Spleen (tissue), 11 donors: ENCODE results near the gene ST7. TPM values are rescaled to one million over a fixed set of nuclear protein-coding genes. Genes with fewer than 3 reads are reported as not detected.

Source experiments
- DNase-seq: peaks from one replicate; pipeline ENCODE4 v3.0.0-alpha.2; 2020
- H3K27ac ChIP-seq, 8 donors: fragments of 200-600 bp; sonication (generic) in 7 of 8; 1 replicate in 4 of 8; 2 replicates in 4 of 8; pipeline versions ENCODE4 v1.5.0 to v1.8.0; 2016 to 2021; ENCODE audit warnings: inconsistent platforms in 4 of 8, mild to moderate bottlenecking in 4 of 8, moderate library complexity in 1 of 8
- H3K27me3 ChIP-seq, 7 donors: fragments of 200-600 bp; sonication (generic) in 6 of 7; replicated peaks in 1 of 7; 1 replicate in 4 of 7; 2 replicates in 3 of 7; pipeline versions ENCODE4 v1.5.0 to v1.8.0; 2016 to 2021; ENCODE audit warnings: inconsistent platforms in 3 of 7, mild to moderate bottlenecking in 1 of 7
- H3K36me3 ChIP-seq, 6 donors: fragments of 200-600 bp; sonication (generic) in 5 of 6; 1 replicate in 4 of 6; 2 replicates in 2 of 6; pipeline versions ENCODE4 v1.5.0 to v1.8.0; 2016 to 2021; ENCODE audit warnings: inconsistent platforms in 2 of 6
- H3K4me1 ChIP-seq, 6 donors: fragments of 200-600 bp; sonication (generic) in 5 of 6; 1 replicate in 3 of 6; 2 replicates in 3 of 6; pipeline versions ENCODE4 v1.5.0 to v1.8.0; 2016 to 2021; ENCODE audit warnings: inconsistent platforms in 3 of 6
- H3K4me3 ChIP-seq, 8 donors: fragments of 200-600 bp; sonication (generic) in 7 of 8; 1 replicate in 4 of 8; 2 replicates in 4 of 8; pipeline versions ENCODE4 v1.5.0 to v1.8.0; 2016 to 2021; ENCODE audit warnings: inconsistent platforms in 4 of 8, mild to moderate bottlenecking in 4 of 8, moderate library complexity in 2 of 8
- H3K9me3 ChIP-seq, 8 donors: fragments of 200-600 bp; sonication (generic) in 7 of 8; 1 replicate in 4 of 8; 2 replicates in 4 of 8; pipeline versions ENCODE4 v1.5.0 to v1.8.0; 2016 to 2021; ENCODE audit warnings: inconsistent platforms in 4 of 8
- CTCF ChIP-seq, 11 experiments: fragments of 200-600 bp in 7 of 11; fragments of 450-650 bp in 4 of 11; sonication (generic) in 4 of 11; IDR thresholded peaks in 8 of 11; conservative IDR thresholded peaks in 3 of 11; 1 replicate in 7 of 11; 2 replicates in 4 of 11; pipeline versions ENCODE4 v1.4.0 to v1.8.0; 2016 to 2021; ENCODE audit warnings: antibody characterized with exemption in 11 of 11, inconsistent platforms in 4 of 11, mild to moderate bottlenecking in 1 of 11
- POLR2A ChIP-seq, 3 donors: fragments of 450-650 bp; IDR thresholded peaks; one replicate each; pipeline ENCODE4 v1.5.1; 2017; ENCODE audit warnings: antibody characterized with exemption in 3 of 3, mild to moderate bottlenecking in 1 of 3
- POLR2AphosphoS5 ChIP-seq, 3 donors: sonication (generic); formaldehyde crosslinking; IDR thresholded peaks; one replicate each; pipeline ENCODE4 v1.5.1; 2017; ENCODE audit warnings: antibody characterized with exemption in 3 of 3
- WGBS, 5 donors: extraction: QIAGEN DNeasy Blood & Tissue Kit in 3 of 5; methylation state at CpG; one replicate each; pipeline versions ENCODE4 v1.1.5 to v1.1.7; 2013 to 2018; 5-methylcytosine and 5-hydroxymethylcytosine counted together
- intact Hi-C: fragments of 100-400 bp; cut with DNase I; formaldehyde crosslinking; loops from one replicate; pipeline ENCODE4 v1.15.0; 2023; ENCODE audit warnings: low total_unique reads
- polyA plus RNA-seq, 3 donors: library from polyadenylated mRNA; stranded (reverse); fragments of 200-250 nt; gene quantifications; one replicate each; pipeline ENCODE4 v1.2.1, GENCODE V29; 2013
- total RNA-seq, 7 donors: library from RNA; depleted of rRNA in 3 of 7; stranded (reverse); fragments of >200 nt in 3 of 7; fragmentation: NEBNext Ultra II Directional in 4 of 7; extraction: Animal tissue kit (Norgen Biotek cat#: 25700) in 4 of 7; gene quantifications; one replicate each; pipeline versions ENCODE4 v1.1.0 to v1.2.1, GENCODE V29; 2016 to 2021
- donor health status: healthy with polysubstance abuse.
- donor health status: DM: no; HTN: no; CAD: no; lungs with moderate emphysema.
- donor health status: DM: no; HTN: no; CAD: no.
- donor health status: Bipolar disorder and iron deficiency.
- donor health status: healthy.
- donor health status: DM: no; HTN: no; CAD: no.
- donor health status: DM: yes; HTN: yes; CAD: no.

ST7 gene
- total and polyA plus RNA-seq, 10 donors, result 4.7 to 36.4 (median 15.8) TPM

- no peak for DNase-seq
- Histone ChIP-seq H3K4me1 (peaks cover 0 to 18% (median 0%) of the 10 kb centered on the region in 6 donors), H3K27me3 (no peaks in the 10 kb centered on the region), H3K27ac (no peak overlapping the region), H3K9me3 (no peaks in the 10 kb centered on the region), H3K36me3 (no peaks in the 10 kb centered on the region), H3K4me3 (no peak overlapping the region)
- intact Hi-C loops, result no loop called here
- 77 to 94% (median 93%) methylated on average over 3 of the region's 3 CpGs for whole genome bisulfite sequencing, 5 donors
- TF ChIP-seq CTCF (IDR thresholded peaks at IDR 0.05 in 8 of 11, conservative IDR thresholded peaks at IDR 0.05 in 3 of 11), result no peak
- TF ChIP-seq POLR2AphosphoS5 (IDR thresholded peaks at IDR 0.05), result no peak
- TF ChIP-seq POLR2A (IDR thresholded peaks at IDR 0.05), result no peak
Measured at GRCh38 chr7:116991233-116991632, 37.9 kb downstream of the ST7 start.

GRCh38 chr7:116994611-116995010 lies 41.3 kb downstream of the ST7 start:
- Histone ChIP-seq H3K27me3 (no peaks in the 10 kb centered on the region), H3K4me3 (no peak overlapping the region), H3K27ac (no peak overlapping the region), H3K9me3 (peaks cover 0 to 10% (median 0%) of the 10 kb centered on the region in 8 donors), H3K4me1 (peaks cover 0 to 9% (median 0%) of the 10 kb centered on the region in 6 donors), H3K36me3 (no peaks in the 10 kb centered on the region)
- DNase-seq, result no peak
- WGBS, 5 donors, result 61 to 89% (median 76%) methylated on average over 6 of the region's 6 CpGs
- TF ChIP-seq POLR2A (IDR thresholded peaks at IDR 0.05), result no peak
- TF ChIP-seq CTCF (IDR thresholded peaks at IDR 0.05 in 8 of 11, conservative IDR thresholded peaks at IDR 0.05 in 3 of 11), result no peak
- no peak for TF ChIP-seq POLR2AphosphoS5 (IDR thresholded peaks at IDR 0.05)
- intact Hi-C loops, result no loop called here

- Histone ChIP-seq H3K4me3 (no peak overlapping the region), H3K27ac (no peak overlapping the region), H3K27me3 (no peaks in the 10 kb centered on the region), H3K4me1 (peaks cover 0 to 9% (median 0%) of the 10 kb centered on the region in 6 donors), H3K36me3 (no peaks in the 10 kb centered on the region), H3K9me3 (peaks cover 0 to 10% (median 0%) of the 10 kb centered on the region in 8 donors)
- TF ChIP-seq POLR2AphosphoS5 (IDR thresholded peaks at IDR 0.05) (no peak), CTCF (IDR thresholded peaks at IDR 0.05 in 8 of 11, conservative IDR thresholded peaks at IDR 0.05 in 3 of 11) (no peak), POLR2A (IDR thresholded peaks at IDR 0.05) (no peak)
- WGBS, 5 donors, result 95 to 99% (median 98%) methylated on average over 11 to 27 of the region's 27 CpGs
- no peak for DNase-seq
- intact Hi-C loops, result no loop called here
Measured at GRCh38 chr7:116997972-116998371, 44.7 kb downstream of the ST7 start.

DNA sequence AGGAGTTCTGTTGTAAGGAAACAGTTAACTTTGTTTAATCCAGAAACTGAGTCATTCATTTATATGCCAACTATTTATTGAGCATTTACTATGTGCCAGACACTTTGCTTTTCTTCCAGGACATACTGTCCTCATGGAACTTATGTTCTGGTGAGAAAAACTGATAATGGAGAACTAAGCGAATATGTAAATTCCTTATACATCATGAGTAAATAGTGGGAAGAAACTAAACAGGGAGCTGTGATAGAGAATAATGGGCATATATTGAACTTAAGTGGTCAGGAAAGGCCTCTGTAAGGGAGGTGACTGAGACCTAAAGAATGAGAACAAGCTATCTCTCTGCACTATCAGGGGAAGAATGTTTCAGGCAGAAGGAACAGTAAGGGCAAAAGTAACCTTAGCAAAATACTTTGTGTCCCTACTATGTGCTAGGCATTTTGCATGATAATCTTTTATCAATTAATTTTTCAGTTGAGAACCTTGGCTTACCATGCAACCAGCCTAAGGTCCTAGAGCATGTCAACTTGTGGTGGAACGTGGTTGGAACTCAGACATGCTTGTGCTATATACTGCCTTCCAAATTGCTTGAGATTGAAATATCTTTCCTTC lies 45.4 kb downstream of the ST7 start:
- no peaks in the 10 kb centered on the region for H3K27me3 ChIP-seq
- 92 to 99% (median 95%) methylated on average over 2 of the region's 2 CpGs for WGBS, 5 donors
- H3K4me3 ChIP-seq, result no peak overlapping the region
- H3K27ac ChIP-seq, result no peak overlapping the region
- intact Hi-C loops, result no loop called here
- peaks cover 0 to 10% (median 0%) of the 10 kb centered on the region in 8 donors for H3K9me3 ChIP-seq
- DNase-seq, result no peak
- TF ChIP-seq POLR2AphosphoS5 (IDR thresholded peaks at IDR 0.05) (no peak), POLR2A (IDR thresholded peaks at IDR 0.05) (no peak), CTCF (IDR thresholded peaks at IDR 0.05 in 8 of 11, conservative IDR thresholded peaks at IDR 0.05 in 3 of 11) (no peak)
- H3K36me3 ChIP-seq, result no peaks in the 10 kb centered on the region
- H3K4me1 ChIP-seq, result peaks cover 0 to 9% (median 0%) of the 10 kb centered on the region in 6 donors
